Calu3 (cell line): ENCODE measurements around the gene LDLRAD1. TPM values are rescaled to one million over a fixed set of nuclear protein-coding genes. Genes with fewer than 3 reads are reported as not detected.

Experiments
- Bru-seq: library from RNA; stranded (reverse); fragments of 400-500 nt; gene quantifications from one replicate; lab custom pipeline; 2021; lab: Mats Ljungman, UMichigan
- BruChase-seq, 2 experiments: library from RNA; stranded (reverse); fragments of 400-500 nt; gene quantifications; one replicate each; lab custom pipeline; 2021; lab: Mats Ljungman, UMichigan
- BruUV-seq: library from RNA; stranded (reverse); fragments of 400-500 nt; replicated peaks from 2 replicates; lab custom pipeline; 2021; lab: Mats Ljungman, UMichigan
- CTCF ChIA-PET: fragments of 300-600 bp; sonication (Branson Sonifier 250); formaldehyde crosslinking; loops from one replicate; lab custom pipeline; 2022; ENCODE audit warnings: antibody characterized with exemption; lab: Charles Lee
- DNase-seq: peaks from one replicate; pipeline ENCODE4 v3.0.0; 2022
- H3K27ac Mint-ChIP-seq: one replicate; pipeline ENCODE4 v1.8.0; 2022; ENCODE audit warnings: mixed read lengths; ENCODE audit not compliant: unreplicated experiment
- H3K27me3 Mint-ChIP-seq: one replicate; pipeline ENCODE4 v1.8.0; 2022; ENCODE audit warnings: mixed read lengths; ENCODE audit not compliant: unreplicated experiment
- H3K36me3 Mint-ChIP-seq: one replicate; pipeline ENCODE4 v1.8.0; 2022; ENCODE audit warnings: mild to moderate bottlenecking, moderate library complexity, mixed read lengths; ENCODE audit not compliant: insufficient read depth, unreplicated experiment
- H3K4me1 Mint-ChIP-seq: one replicate; pipeline ENCODE4 v1.8.0; 2022; ENCODE audit warnings: mild to moderate bottlenecking, low read depth, mixed read lengths; ENCODE audit not compliant: unreplicated experiment
- H3K4me3 Mint-ChIP-seq: one replicate; pipeline ENCODE4 v1.8.0; 2022; ENCODE audit warnings: mild to moderate bottlenecking, low read depth, moderate library complexity, mixed read lengths; ENCODE audit not compliant: unreplicated experiment
- H3K9me3 Mint-ChIP-seq: one replicate; pipeline ENCODE4 v1.8.0; 2022; ENCODE audit warnings: low read depth, mixed read lengths; ENCODE audit not compliant: unreplicated experiment
- intact Hi-C: fragments of 100-400 bp; cut with micrococcal nuclease; formaldehyde crosslinking; loops from one replicate; pipeline ENCODE4 v1.10.0; 2022; ENCODE audit not compliant: unreplicated experiment
- long read RNA-seq: library from polyadenylated mRNA; stranded (forward); transcript quantifications from one replicate; pipeline ENCODE4 v2.0.0, GENCODE V29; 2022
- total RNA-seq: library from RNA; stranded (reverse); gene quantifications from 2 replicates; pipeline ENCODE4 v1.2.3, GENCODE V29; 2022
- TF ChIP-seq, protein P1 (sequence below): fragments of 200-600 bp; IDR thresholded peaks from one replicate; pipeline ENCODE4 v1.8.0; 2022; ENCODE audit warnings: antibody characterized with exemption; ENCODE audit not compliant: unreplicated experiment

The LDLRAD1 gene, protein sequence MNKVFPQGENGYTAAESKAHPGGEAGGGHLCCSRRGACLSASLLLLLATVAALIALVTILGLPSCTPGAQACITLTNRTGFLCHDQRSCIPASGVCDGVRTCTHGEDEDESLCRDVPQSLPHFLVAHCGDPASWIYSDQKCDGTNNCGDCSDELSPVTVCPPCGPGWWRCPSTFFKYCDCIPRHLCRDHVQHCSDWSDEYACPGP
- 0.24 TPM in 1 of 2 replicates, not detected in the other for total RNA-seq
- Bru-seq, nascent RNA = percentile 13 among the genes with signal in this experiment
- BruChase-seq, experiment 1, labeled RNA remaining after a 6-hour chase = not detected
- percentile 15 among the genes with signal in this experiment for BruChase-seq, experiment 2, labeled RNA remaining after a 2-hour chase
- long read RNA-seq = 0 reads

DNA sequence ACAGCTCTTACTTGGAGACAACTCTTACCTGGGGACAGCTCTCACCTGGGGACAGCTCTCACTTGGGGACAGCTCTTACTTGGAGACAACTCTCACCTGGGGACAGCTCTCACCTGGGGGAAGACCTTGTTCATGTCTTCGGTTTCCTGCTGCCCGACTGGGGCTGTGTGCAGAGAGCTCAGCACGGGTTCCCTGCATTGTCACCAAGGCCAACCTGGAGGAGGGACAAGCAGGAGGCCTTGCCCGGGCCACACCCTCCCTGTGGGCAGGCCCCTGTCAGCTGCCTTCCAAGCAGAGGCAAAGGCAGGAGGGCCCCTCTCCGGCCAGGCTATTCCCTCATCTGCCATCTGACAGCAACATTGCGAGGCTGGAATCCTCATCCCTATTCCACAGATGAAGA lies at the start of gene LDLRAD1:
LDLRAD1 (minus strand) TSS at position 208 of the 400 bp plus-strand sequence; CDS start at position 134, 74 bp downstream.
- CTCF ChIA-PET = interaction anchor here (0.6 kb wide), 1 partner anchor 209 kb away, joined by 3 read pairs; no protein-coding TSS in a partner anchor
- Mint-ChIP-seq H3K4me1 (peaks cover 33% of the 10 kb centered on the region), H3K27ac (no peak within 1 kb of the TSS), H3K27me3 (peaks cover 12% of the 10 kb centered on the region), H3K9me3 (no peaks in the 10 kb centered on the region), H3K4me3 (no peak within 1 kb of the TSS), H3K36me3 (no peaks in the 10 kb centered on the region)
- peak; percentile 42 for DNase-seq
- intact Hi-C loops = no loop called here
- TF ChIP-seq, protein P1, sequence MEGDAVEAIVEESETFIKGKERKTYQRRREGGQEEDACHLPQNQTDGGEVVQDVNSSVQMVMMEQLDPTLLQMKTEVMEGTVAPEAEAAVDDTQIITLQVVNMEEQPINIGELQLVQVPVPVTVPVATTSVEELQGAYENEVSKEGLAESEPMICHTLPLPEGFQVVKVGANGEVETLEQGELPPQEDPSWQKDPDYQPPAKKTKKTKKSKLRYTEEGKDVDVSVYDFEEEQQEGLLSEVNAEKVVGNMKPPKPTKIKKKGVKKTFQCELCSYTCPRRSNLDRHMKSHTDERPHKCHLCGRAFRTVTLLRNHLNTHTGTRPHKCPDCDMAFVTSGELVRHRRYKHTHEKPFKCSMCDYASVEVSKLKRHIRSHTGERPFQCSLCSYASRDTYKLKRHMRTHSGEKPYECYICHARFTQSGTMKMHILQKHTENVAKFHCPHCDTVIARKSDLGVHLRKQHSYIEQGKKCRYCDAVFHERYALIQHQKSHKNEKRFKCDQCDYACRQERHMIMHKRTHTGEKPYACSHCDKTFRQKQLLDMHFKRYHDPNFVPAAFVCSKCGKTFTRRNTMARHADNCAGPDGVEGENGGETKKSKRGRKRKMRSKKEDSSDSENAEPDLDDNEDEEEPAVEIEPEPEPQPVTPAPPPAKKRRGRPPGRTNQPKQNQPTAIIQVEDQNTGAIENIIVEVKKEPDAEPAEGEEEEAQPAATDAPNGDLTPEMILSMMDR = no peak
- no TSS peak for BruUV-seq

DNA sequence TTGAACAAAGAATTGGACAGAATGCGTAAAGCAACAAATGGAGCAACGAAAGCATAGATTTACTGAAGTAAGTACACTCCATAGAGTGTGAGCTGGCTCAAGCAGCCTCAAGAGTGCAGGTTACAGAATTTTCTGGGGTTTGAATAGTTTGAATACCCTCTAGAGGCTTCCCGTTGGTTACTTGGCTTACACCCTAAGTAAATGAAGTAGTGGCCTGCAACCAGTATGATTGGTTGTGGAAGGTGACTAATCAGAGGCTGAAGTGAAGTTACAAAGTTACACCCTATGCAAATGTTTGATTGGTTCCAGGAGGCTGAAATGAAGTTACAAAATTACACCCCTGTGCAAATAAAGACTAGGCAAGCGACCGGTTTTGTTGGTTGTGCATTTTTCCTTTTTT lies 46.3 kb upstream of the LDLRAD1 start:
- Mint-ChIP-seq H3K27me3 (no peaks in the 10 kb centered on the region), H3K36me3 (no peaks in the 10 kb centered on the region), H3K4me1 (no peaks in the 10 kb centered on the region), H3K9me3 (no peaks in the 10 kb centered on the region), H3K4me3 (no peak overlapping the region), H3K27ac (no peak overlapping the region)
- CTCF ChIA-PET = interaction anchor here (0.7 kb wide), 1 partner anchor 162 kb away, joined by 4 read pairs; no protein-coding TSS in a partner anchor
- intact Hi-C loops = no loop called here
- DNase-seq = no peak
- TF ChIP-seq, protein P1 = no peak
- BruUV-seq = no TSS peak

DNA sequence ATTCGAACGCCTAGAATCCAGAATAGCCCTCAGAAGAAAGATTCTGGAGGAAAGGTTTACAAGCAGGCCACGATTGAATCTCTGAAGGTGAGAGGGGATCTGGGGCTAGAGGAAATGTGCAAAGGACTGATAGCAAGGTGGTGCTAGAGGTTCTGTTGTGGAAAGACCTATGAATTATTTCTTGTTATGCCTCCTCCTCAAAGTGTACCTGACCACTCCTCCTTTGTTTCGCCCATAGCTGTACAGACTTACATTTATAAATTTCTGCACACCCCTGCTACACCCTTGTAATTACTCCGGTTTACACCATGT lies 36.4 kb upstream of the LDLRAD1 start:
- Mint-ChIP-seq H3K27ac (no peak overlapping the region), H3K36me3 (peaks cover 5% of the 10 kb centered on the region), H3K9me3 (no peaks in the 10 kb centered on the region), H3K4me3 (no peak overlapping the region), H3K4me1 (no peaks in the 10 kb centered on the region), H3K27me3 (no peaks in the 10 kb centered on the region)
- no peak for DNase-seq
- TF ChIP-seq, protein P1 = no peak
- CTCF ChIA-PET = no interaction called here
- intact Hi-C loops = no loop called here
- BruUV-seq = no TSS peak

GRCh38 chr1:54053745-54054437 lies 35.9 kb upstream of the LDLRAD1 start:
- H3K9me3 Mint-ChIP-seq = no peaks in the 10 kb centered on the region
- CTCF ChIA-PET = interaction anchor here (1.0 kb wide), 1 partner anchor 78 kb away, joined by 4 read pairs; no protein-coding TSS in a partner anchor
- H3K4me3 Mint-ChIP-seq = no peak overlapping the region
- intact Hi-C loops = no loop called here
- no peaks in the 10 kb centered on the region for H3K27me3 Mint-ChIP-seq
- TF ChIP-seq, protein P1 = no peak
- H3K4me1 Mint-ChIP-seq = no peaks in the 10 kb centered on the region
- no peak overlapping the region for H3K27ac Mint-ChIP-seq
- DNase-seq = no peak
- H3K36me3 Mint-ChIP-seq = peaks cover 5% of the 10 kb centered on the region
- no TSS peak for BruUV-seq
